Neural cell (in vitro differentiated cells): ENCODE measurements around the gene CCSER2.
"Not testable (repeated sequence)": the region's sequence is repeated elsewhere in the genome, so short reads cannot be mapped to it uniquely, and the experiment has no call there.

Experiments
- REST ChIP-seq: IDR thresholded peaks from 2 replicates; pipeline ENCODE4 v1.6.1; 2012; ENCODE audit warnings: borderline replicate concordance
- TAF1 ChIP-seq: IDR thresholded peaks from 2 replicates; pipeline ENCODE4 v1.6.1; 2012; ENCODE audit warnings: low read depth

- TF ChIP-seq REST, TAF1: not testable (repeated sequence)
These were observed 200.1 kb downstream of the CCSER2 start for GRCh38 chr10:84528526-84528925.
